Activated CD8-positive, alpha-beta memory T cell treated with anti-CD3 and anti-CD28 coated beads for 1 hour (primary cell): Measurements from ENCODE around the gene ZNF140.

Experiments
- DNase-seq, 2 donors: peaks; one replicate each; pipeline ENCODE4 v3.0.0-alpha.2; 2020; ENCODE audit warnings: low read depth in 1 of 2; ENCODE audit errors: extremely low read depth in 1 of 2

ZNF140 gene

GRCh38 chr12:133130038-133130807, 49.5 kb downstream of the ZNF140 start, which contains the start of the genes ZNF10 and ZNF891:
ZNF10 (plus strand) TSS chr12:133130627; CDS start chr12:133144493, 13,866 bp downstream.
ZNF891 (minus strand) TSS chr12:133130274; CDS start chr12:133121918, 8,356 bp downstream.
- DNase-seq = peak; percentile 88 to 96

GRCh38 chr12:133130808-133131128, 50.0 kb downstream of the ZNF140 start:
- peak; percentile 1 to 19 for DNase-seq

GRCh38 chr12:133135747-133136146, 55.0 kb downstream of the ZNF140 start:
- DNase-seq = no peak

- DNase-seq = no peak
Measured at GRCh38 chr12:133145981-133146380, 65.3 kb downstream of the ZNF140 start.

- DNase-seq = no peak
Measured at GRCh38 chr12:133156125-133156690, 75.5 kb downstream of the ZNF140 start.
